ENCODE results near the gene CCND1. TPM values are rescaled to one million over a fixed set of nuclear protein-coding genes. Genes with fewer than 3 reads are reported as not detected.

CCND1 gene
- total and polyA plus RNA-seq, 10 of the 15 experiments (the other 5 are each of a cell fraction or from before 2014, with no cell fraction given): 0.09 to 6.6 (median 0.59) TPM; not detected in 2

DNA sequence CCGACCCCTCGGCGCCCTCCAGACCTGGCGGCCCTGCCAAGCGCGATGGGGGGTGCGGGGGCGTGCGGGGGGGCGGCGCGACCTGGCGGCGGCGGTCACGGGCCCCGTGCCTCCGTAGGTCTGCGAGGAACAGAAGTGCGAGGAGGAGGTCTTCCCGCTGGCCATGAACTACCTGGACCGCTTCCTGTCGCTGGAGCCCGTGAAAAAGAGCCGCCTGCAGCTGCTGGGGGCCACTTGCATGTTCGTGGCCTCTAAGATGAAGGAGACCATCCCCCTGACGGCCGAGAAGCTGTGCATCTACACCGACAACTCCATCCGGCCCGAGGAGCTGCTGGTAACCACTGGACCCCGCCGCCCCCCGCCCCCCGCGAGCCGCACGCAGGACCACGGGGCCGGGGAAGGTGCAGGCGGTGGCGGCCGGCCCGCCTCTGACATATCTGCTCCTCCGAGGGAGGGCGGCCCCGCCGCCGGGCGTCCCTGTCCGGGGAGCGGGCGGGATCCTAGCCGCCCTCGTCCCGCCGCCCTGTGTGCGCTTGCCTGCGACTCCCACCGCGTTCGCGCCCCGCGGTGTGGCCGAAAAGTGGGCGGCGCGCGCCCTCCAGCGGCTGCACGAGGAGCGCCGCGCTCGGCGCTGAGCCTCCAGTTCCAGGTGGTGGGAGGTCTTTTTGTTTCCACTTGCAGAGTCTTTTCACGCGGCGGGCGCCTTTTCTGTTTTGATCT, 2.1 kb downstream of the CCND1 start (continued):
- TF ChIP-seq PML (IDR thresholded peaks at IDR 0.05; ENCODE audit: low read length) (no peak), BMI1 (IDR thresholded peaks at IDR 0.05; ENCODE audit: borderline replicate concordance) (no peak), NR2C2 (IDR thresholded peaks at IDR 0.05; ENCODE audit: borderline replicate concordance, control insufficient read depth, insufficient read length, low read depth) (no peak), ZBED1 (IDR thresholded peaks at IDR 0.05; ENCODE audit: borderline replicate concordance) (no peak), KDM1A (IDR thresholded peaks at IDR 0.05; ENCODE audit: borderline replicate concordance) (no peak), POLR2AphosphoS2 (IDR thresholded peaks at IDR 0.05; ENCODE audit: low read depth, low read length) (no peak), TCF3 (IDR thresholded peaks at IDR 0.05; ENCODE audit: borderline replicate concordance, insufficient read depth, low read depth, low read length) (0 out of 2 replicates have a peak, but pooled peaks have one; percentile 62), NBN (IDR thresholded peaks at IDR 0.05) (no peak), PAX8 (IDR thresholded peaks at IDR 0.05) (no peak), SPI1 (IDR thresholded peaks at IDR 0.05; ENCODE audit: borderline replicate concordance, insufficient read depth, low read depth, low read length) (no peak), POLR2A (IDR thresholded peaks at IDR 0.05; ENCODE audit: low read depth, low read length) (no peak), IRF4 (IDR thresholded peaks at IDR 0.05; ENCODE audit: low read depth, low read length) (no peak), RUNX3 (IDR thresholded peaks at IDR 0.05; ENCODE audit: low read length) (no peak; the same call in 1 of the 2 replicates), TCF7 (IDR thresholded peaks at IDR 0.05; ENCODE audit: borderline replicate concordance) (no peak), NFYB (IDR thresholded peaks at IDR 0.05; ENCODE audit: insufficient read depth, low read depth, low read length) (no peak), KAT2A (conservative IDR thresholded peaks at IDR 0.05; ENCODE audit: control insufficient read depth, low read depth, low read length) (no peak), RB1 (IDR thresholded peaks at IDR 0.05; ENCODE audit: borderline replicate concordance) (peak; percentile 97; the same call in 1 of the 2 replicates), BACH1 (IDR thresholded peaks at IDR 0.05; ENCODE audit: borderline replicate concordance) (0 out of 2 replicates have a peak, but pooled peaks have one; percentile 23), CBFB (IDR thresholded peaks at IDR 0.05; ENCODE audit: low read depth) (no peak), FOXM1 (IDR thresholded peaks at IDR 0.05; ENCODE audit: low read depth, low read length) (no peak), FOS (IDR thresholded peaks at IDR 0.05; ENCODE audit: borderline replicate concordance, extremely low read depth, insufficient read length) (no peak), ATF7 (IDR thresholded peaks at IDR 0.05; ENCODE audit: low read depth) (no peak), ZNF217 (IDR thresholded peaks at IDR 0.05) (no peak)
- TF ChIP-seq, protein P1, sequence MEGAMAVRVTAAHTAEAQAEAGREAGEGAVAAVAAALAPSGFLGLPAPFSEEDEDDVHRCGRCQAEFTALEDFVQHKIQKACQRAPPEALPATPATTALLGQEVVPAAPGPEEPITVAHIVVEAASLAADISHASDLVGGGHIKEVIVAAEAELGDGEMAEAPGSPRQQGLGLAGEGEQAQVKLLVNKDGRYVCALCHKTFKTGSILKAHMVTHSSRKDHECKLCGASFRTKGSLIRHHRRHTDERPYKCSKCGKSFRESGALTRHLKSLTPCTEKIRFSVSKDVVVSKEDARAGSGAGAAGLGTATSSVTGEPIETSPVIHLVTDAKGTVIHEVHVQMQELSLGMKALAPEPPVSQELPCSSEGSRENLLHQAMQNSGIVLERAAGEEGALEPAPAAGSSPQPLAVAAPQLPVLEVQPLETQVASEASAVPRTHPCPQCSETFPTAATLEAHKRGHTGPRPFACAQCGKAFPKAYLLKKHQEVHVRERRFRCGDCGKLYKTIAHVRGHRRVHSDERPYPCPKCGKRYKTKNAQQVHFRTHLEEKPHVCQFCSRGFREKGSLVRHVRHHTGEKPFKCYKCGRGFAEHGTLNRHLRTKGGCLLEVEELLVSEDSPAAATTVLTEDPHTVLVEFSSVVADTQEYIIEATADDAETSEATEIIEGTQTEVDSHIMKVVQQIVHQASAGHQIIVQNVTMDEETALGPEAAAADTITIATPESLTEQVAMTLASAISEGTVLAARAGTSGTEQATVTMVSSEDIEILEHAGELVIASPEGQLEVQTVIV (IDR thresholded peaks at IDR 0.05; ENCODE audit: borderline replicate concordance, partially characterized antibody): no peak
- TF ChIP-seq, protein P2, sequence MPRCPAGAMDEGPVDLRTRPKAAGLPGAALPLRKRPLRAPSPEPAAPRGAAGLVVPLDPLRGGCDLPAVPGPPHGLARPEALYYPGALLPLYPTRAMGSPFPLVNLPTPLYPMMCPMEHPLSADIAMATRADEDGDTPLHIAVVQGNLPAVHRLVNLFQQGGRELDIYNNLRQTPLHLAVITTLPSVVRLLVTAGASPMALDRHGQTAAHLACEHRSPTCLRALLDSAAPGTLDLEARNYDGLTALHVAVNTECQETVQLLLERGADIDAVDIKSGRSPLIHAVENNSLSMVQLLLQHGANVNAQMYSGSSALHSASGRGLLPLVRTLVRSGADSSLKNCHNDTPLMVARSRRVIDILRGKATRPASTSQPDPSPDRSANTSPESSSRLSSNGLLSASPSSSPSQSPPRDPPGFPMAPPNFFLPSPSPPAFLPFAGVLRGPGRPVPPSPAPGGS (IDR thresholded peaks at IDR 0.05; ENCODE audit: borderline replicate concordance, insufficient read depth, low read depth, low read length, poor library complexity, severe bottlenecking): no peak
- TF ChIP-seq, protein P3, sequence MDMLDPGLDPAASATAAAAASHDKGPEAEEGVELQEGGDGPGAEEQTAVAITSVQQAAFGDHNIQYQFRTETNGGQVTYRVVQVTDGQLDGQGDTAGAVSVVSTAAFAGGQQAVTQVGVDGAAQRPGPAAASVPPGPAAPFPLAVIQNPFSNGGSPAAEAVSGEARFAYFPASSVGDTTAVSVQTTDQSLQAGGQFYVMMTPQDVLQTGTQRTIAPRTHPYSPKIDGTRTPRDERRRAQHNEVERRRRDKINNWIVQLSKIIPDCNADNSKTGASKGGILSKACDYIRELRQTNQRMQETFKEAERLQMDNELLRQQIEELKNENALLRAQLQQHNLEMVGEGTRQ (IDR thresholded peaks at IDR 0.05; ENCODE audit: borderline replicate concordance, low read depth, low read length): no peak
- TF ChIP-seq, protein P4, sequence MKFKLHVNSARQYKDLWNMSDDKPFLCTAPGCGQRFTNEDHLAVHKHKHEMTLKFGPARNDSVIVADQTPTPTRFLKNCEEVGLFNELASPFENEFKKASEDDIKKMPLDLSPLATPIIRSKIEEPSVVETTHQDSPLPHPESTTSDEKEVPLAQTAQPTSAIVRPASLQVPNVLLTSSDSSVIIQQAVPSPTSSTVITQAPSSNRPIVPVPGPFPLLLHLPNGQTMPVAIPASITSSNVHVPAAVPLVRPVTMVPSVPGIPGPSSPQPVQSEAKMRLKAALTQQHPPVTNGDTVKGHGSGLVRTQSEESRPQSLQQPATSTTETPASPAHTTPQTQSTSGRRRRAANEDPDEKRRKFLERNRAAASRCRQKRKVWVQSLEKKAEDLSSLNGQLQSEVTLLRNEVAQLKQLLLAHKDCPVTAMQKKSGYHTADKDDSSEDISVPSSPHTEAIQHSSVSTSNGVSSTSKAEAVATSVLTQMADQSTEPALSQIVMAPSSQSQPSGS (IDR thresholded peaks at IDR 0.05; ENCODE audit: low read length): no peak
